ENCODE measurements around the gene CACNA1I.
A peak's percentile ranks its signal among the peaks of the same experiment; 100 is the strongest.
"Not testable (repeated sequence)": the region's sequence is repeated elsewhere in the genome, so short reads cannot be mapped to it uniquely, and the experiment has no call there.

CACNA1I gene

GRCh38 chr22:39570665-39571064 lies at the start of gene CACNA1I:
Gene CACNA1I (plus strand): TSS chr22:39570753. CDS start chr22:39570753, 0 bp downstream.
- no peak for DNase-seq (ENCODE audit: low read depth)
- H3K4me3 ChIP-seq (ENCODE audit: low read depth, low read length) = no peak within 1 kb of the TSS

GRCh38 chr22:39521106-39521885 lies 49.3 kb upstream of the CACNA1I start:
- H3K4me3 ChIP-seq (ENCODE audit: low read depth, low read length) = peak overlapping the region; percentile 76
- DNase-seq (ENCODE audit: low read depth) = not testable (repeated sequence)

GRCh38 chr22:39522091-39522490 lies 48.5 kb upstream of the CACNA1I start:
- DNase-seq (ENCODE audit: low read depth) = not testable (repeated sequence)
- H3K4me3 ChIP-seq (ENCODE audit: low read depth, low read length) = peak overlapping the region; percentile 76

GRCh38 chr22:39522567-39523300 lies 47.8 kb upstream of the CACNA1I start:
- no peak for DNase-seq (ENCODE audit: low read depth)
- peak overlapping the region; percentile 76 for H3K4me3 ChIP-seq (ENCODE audit: low read depth, low read length)

- no peak overlapping the region for H3K4me3 ChIP-seq (ENCODE audit: low read depth, low read length)
Measured at GRCh38 chr22:39524089-39524752, 46.3 kb upstream of the CACNA1I start.

GRCh38 chr22:39524753-39525657 lies 45.5 kb upstream of the CACNA1I start:
- H3K4me3 ChIP-seq (ENCODE audit: low read depth, low read length) = no peak overlapping the region
- DNase-seq (ENCODE audit: low read depth) = no peak

More at GRCh38 chr22:39524089-39524752, 46.3 kb upstream of the CACNA1I start:
- no peak for DNase-seq (ENCODE audit: low read depth)

- no peak for DNase-seq (ENCODE audit: low read depth)
- H3K4me3 ChIP-seq (ENCODE audit: low read depth, low read length) = no peak overlapping the region
Measured at GRCh38 chr22:39525658-39525975, 44.9 kb upstream of the CACNA1I start.

- no peak overlapping the region for H3K4me3 ChIP-seq (ENCODE audit: low read depth, low read length)
- no peak for DNase-seq (ENCODE audit: low read depth)
Measured at GRCh38 chr22:39526736-39527171, 43.8 kb upstream of the CACNA1I start.

- H3K4me3 ChIP-seq (ENCODE audit: low read depth, low read length) = no peak overlapping the region
- DNase-seq (ENCODE audit: low read depth) = no peak
Measured at GRCh38 chr22:39527481-39527961, 43.0 kb upstream of the CACNA1I start.

GRCh38 chr22:39528080-39528661 lies 42.4 kb upstream of the CACNA1I start:
- H3K4me3 ChIP-seq (ENCODE audit: low read depth, low read length) = no peak overlapping the region
- no peak for DNase-seq (ENCODE audit: low read depth)

GRCh38 chr22:39528681-39529486 lies 41.7 kb upstream of the CACNA1I start:
- no peak overlapping the region for H3K4me3 ChIP-seq (ENCODE audit: low read depth, low read length)
- peak; percentile 74 for DNase-seq (ENCODE audit: low read depth)

- no peak for DNase-seq (ENCODE audit: low read depth)
- H3K4me3 ChIP-seq (ENCODE audit: low read depth, low read length) = no peak overlapping the region
Measured at GRCh38 chr22:39529487-39529851, 41.1 kb upstream of the CACNA1I start.

GRCh38 chr22:39530116-39530515 lies 40.4 kb upstream of the CACNA1I start:
- H3K4me3 ChIP-seq (ENCODE audit: low read depth, low read length) = no peak overlapping the region
- DNase-seq (ENCODE audit: low read depth) = no peak

GRCh38 chr22:39530692-39531331 lies 39.7 kb upstream of the CACNA1I start:
- no peak overlapping the region for H3K4me3 ChIP-seq (ENCODE audit: low read depth, low read length)
- no peak for DNase-seq (ENCODE audit: low read depth)

- DNase-seq (ENCODE audit: low read depth) = peak; percentile 95
- H3K4me3 ChIP-seq (ENCODE audit: low read depth, low read length) = peak within 1 kb of the TSS; percentile 83
Measured at GRCh38 chr22:39532215-39533073, 38.1 kb upstream of the CACNA1I start, which contains the start of gene RPS19BP1. Gene RPS19BP1 (minus strand): TSS chr22:39532748. CDS start chr22:39532738, 10 bp downstream.

- no peak for DNase-seq (ENCODE audit: low read depth)
- no peak overlapping the region for H3K4me3 ChIP-seq (ENCODE audit: low read depth, low read length)
Measured at GRCh38 chr22:39534092-39534506, 36.5 kb upstream of the CACNA1I start.
